GM21717 (cell line): ENCODE measurements around the gene PRMT2.
"Not testable (repeated sequence)": the region's sequence is repeated elsewhere in the genome, so short reads cannot be mapped to it uniquely, and the experiment has no call there.

Experiments used
- ATAC-seq: cut with Tn5 transposase; IDR thresholded peaks from one replicate; pipeline ENCODE4 v1.9.1; 2021; ENCODE audit warnings: mild to moderate bottlenecking, moderate library complexity; ENCODE audit not compliant: unreplicated experiment

The PRMT2 gene

DNA sequence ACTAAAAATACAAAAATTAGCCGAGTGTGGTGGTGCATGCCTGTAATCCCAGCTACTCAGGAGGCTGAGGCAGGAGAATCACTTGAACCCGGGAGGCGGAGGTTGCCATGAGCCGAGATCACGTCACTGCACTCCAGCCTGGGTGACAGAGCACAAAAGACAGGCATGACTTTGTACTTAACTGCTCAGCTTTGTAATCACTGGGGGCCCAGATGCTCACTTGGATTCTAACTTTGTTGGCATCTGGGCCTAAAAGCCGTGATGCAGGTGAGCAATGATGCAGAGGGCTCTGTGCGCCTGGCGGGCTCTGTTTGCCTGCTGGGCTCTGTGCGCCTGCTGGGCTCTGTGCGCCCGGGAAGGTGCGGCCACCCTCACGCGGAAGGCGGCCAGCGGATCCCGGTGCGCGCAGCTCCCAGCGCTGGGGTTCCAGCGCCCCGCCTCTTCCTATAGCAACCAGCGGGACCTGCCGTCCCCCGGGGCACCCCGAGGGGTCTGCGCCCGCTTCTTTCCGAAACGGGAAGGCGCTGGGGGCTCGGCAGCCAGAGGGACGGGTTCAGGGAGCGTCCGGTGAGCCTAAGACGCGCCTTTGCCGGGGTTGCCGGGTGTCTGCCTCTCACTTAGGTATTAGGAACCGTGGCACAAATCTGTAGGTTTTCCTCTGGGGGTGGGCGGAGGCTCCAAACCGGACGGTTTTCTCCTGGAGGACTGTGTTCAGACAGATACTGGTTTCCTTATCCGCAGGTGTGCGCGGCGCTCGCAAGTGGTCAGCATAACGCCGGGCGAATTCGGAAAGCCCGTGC is 31.7 kb downstream of the PRMT2 start:
- ATAC-seq = no peak

DNA sequence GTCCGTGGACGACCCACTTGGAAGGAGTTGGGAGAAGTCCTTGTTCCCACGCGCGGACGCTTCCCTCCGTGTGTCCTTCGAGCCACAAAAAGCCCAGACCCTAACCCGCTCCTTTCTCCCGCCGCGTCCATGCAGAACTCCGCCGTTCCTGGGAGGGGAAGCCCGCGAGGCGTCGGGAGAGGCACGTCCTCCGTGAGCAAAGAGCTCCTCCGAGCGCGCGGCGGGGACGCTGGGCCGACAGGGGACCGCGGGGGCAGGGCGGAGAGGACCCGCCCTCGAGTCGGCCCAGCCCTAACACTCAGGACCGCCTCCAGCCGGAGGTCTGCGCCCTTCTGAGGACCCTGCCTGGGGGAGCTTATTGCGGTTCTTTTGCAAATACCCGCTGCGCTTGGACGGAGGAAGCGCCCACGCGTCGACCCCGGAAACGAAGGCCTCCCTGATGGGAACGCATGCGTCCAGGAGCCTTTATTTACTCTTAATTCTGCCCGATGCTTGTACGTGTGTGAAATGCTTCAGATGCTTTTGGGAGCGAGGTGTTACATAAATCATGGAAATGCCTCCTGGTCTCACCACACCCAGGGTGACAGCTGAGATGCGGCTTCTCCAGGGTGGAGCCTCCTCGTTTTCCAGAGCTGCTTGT is 32.4 kb downstream of the PRMT2 start:
- no peak for ATAC-seq

DNA sequence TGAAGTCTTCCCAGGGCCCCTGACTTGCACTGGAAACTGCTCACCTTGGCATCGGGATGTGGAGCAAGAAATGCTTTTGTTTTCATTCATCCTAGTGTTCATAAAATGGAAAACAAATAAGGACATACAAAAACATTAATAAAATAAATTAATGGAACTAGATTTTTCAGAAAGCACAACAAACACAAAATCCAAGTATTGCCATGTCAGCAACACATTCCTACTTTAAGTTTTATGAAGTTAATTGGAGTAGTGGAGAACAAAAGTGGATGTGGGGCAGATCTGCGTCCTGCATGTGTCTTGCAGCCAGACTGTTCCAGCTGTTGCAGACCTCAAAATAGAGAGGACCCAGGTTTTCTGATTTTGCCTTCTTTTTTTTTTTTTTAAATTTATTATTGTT is 32.9 kb downstream of the PRMT2 start:
- ATAC-seq = no peak

DNA sequence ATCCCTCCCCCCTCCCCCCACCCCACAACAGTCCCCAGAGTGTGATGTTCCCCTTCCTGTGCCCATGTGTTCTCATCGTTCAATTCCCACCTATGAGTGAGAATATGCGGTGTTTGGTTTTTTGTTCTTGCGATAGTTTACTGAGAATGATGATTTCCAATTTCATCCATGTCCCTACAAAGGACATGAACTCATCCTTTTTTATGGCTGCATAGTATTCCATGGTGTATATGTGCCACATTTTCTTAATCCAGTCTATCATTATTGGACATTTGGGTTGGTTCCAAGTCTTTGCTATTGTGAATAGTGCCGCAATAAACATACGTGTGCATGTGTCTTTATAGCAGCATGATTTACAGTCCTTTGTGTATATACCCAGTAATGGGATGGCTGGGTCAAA is 33.4 kb downstream of the PRMT2 start:
- ATAC-seq = not testable (repeated sequence)

DNA sequence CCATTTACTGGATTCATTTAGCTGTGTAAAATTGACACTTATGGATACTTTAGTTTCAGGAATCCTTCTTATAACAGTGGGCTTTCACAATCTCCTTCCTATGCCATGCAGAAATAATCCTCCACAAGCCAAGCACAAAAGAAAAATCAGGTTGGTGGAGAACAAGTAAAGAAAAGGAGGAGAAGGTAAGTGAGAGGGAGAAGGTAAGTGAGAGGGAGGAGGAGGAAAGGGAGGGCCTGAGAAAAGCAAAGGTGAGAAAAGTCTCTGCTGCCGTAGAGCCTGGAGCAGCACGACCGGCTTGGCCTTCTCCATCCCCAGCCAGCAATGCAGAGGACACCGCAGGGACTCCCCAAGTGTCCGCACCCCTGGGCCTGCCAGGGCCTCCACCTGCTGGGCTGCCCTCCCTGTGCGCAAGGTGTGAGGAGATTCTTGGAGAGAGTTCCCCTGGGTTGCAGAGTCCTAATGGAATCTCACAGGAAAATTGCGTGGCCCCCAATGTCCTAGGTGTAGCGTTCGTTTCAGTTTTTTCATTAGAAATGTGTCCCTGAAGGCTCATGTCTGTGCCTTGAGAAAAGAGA is 39.0 kb downstream of the PRMT2 start:
- no peak for ATAC-seq

DNA sequence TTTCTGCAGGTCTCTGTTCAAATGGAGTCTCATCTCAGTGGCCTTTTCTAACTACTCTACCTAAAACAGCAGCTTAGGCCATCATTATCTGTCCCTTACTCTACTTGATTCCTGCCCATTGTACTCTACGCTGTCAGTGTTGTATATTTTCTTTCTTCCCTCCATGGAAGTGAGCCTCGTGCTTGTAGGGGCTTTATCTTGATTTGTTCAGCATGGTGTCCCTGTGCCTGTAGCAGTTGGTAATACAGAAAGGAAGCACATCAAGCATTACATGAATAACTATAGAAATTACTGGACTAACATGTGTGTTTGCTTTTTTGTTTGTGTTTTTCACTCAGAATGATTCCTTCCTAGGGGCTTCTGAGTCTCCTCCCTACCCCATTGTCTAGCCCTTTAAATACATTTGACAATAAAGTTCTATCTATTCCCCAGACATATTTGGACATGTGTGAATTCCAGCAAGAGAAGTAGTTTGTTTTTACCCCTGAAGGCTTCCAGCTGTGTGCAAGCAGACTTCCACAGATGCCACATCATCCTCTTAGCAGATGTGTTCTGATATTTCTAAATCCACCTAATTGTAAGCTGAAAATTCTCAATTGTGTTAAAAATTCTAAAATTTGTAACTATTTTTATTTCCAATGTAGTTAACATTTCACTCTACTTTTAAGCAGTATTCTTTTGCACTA is 40.3 kb downstream of the PRMT2 start:
- ATAC-seq = no peak

DNA sequence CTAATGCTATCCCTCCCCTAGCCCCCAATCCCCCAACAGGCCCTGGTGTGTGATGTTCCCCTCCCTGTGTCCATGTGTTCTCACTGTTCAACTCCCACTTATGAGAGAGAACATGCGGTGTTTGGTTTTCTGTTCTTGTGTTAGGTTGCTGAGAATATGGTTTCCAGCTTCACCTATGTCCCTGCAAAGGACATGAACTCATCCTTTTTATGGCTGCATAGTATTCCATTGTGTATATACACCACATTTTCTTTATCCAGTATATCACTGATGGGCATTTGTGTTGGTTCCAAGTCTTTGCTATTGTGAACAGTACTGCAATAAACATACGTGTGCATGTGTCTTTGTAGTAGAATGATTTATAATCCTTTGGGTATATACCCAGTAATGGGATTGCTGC is 41.1 kb downstream of the PRMT2 start:
- not testable (repeated sequence) for ATAC-seq

DNA sequence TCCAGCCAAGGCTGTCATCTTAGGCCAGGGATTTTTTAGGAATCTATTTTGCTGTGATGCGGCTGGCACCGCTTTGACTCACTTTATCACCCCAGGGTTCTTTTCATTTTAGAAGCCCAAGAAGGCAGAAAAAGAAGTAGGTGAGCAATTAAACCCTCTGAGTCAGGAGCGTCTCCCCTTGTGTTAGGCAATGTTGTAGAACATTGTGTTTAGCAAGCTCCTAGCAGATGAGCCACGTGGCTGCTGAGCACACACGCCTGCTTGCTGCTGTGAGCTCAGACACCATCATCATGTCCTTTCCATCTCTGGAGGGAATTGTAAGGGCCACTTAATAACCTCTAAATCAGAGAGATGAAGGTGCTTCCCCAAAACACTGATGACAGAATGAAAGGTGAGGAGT is 46.1 kb downstream of the PRMT2 start:
- ATAC-seq = not testable (repeated sequence)

DNA sequence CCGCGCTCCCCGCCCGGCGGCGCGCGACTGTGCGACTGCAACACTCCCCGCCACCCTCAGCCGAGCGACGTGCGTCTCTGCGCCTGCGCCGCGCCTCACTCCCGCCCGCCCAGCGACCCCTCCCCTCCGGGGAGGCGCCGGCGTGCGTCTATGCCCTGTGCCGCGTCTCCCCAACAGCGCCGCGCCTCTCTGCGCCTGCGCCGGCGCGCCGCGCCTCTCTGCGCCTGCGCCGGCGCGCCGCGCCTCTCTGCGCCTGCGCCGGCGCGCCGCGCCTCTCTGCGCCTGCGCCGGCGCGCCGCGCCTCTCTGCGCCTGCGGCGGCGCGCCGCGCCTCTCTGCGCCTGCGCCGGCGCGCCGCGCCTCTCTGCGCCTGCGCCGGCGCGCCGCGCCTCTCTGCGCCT is 63.2 kb downstream of the PRMT2 start:
- ATAC-seq = not testable (repeated sequence)

DNA sequence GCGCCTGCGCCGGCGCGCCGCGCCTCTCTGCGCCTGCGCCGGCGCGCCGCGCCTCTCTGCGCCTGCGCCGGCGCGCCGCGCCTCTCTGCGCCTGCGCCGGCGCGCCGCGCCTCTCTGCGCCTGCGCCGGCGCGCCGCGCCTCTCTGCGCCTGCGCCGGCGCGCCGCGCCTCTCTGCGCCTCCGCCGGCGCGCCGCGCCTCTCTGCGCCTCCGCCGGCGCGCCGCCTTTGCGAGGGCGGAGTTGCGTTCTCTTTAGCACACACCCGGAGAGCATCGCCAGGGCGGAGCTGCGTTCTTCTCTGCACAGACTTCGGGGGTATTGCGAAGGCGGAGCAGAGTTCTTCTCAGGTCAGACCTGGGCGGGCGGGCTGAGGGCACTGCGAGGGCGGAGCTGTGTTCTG is 63.6 kb downstream of the PRMT2 start:
- not testable (repeated sequence) for ATAC-seq
